Activated CD4-positive, alpha-beta T cell treated with anti-CD3 and anti-CD28 coated beads, Interleukin-10, Interleukin-2, amounts not matched to agents 100 ng/mL and 50 ng/mL, durations not matched to agents 16 hours and 8 hours (primary cell): ENCODE measurements around the gene TMEM129.

Experiments
- DNase-seq: peaks from one replicate; pipeline ENCODE4 v3.0.0-alpha.2; 2020

The TMEM129 gene, protein sequence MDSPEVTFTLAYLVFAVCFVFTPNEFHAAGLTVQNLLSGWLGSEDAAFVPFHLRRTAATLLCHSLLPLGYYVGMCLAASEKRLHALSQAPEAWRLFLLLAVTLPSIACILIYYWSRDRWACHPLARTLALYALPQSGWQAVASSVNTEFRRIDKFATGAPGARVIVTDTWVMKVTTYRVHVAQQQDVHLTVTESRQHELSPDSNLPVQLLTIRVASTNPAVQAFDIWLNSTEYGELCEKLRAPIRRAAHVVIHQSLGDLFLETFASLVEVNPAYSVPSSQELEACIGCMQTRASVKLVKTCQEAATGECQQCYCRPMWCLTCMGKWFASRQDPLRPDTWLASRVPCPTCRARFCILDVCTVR

DNA sequence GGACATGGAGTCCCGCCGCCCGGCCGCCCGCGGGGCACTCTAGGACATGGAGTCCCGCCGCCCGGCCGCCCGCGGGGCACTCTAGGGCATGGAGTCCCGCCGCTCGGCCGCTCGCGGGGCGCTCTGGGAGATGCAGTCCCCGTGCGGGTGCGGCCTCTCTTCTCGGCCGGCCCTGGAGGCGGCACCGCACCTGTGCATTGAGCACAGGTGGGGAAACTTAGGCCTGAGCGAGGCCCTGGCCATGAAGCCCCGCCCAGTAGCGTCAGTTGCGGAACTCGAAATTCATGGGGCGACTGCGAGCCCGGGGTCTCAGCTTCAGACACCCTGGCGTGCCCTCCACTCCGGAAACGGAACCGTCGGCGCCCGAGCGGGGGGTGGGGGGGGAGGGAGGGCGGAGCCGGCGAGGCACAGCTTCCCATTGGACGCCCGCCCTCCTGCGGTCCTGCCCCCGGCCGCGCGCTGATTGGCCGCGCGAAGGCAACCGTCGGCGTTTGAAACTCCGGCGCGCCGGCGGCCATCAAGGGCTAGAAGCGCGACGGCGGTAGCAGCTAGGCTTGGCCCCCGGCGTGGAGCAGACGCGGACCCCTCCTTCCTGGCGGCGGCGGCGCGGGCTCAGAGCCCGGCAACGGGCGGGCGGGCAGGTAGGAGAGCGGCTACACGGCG lies at the start of gene TMEM129, which contains the start of gene TACC3:
Gene TMEM129 (minus strand): TSS at position 321 of the 663 bp plus-strand sequence. CDS start 486 bp downstream, outside the sequence.
Gene TACC3 (plus strand): TSS at position 519 of the 663 bp plus-strand sequence. CDS start 1,901 bp downstream, outside the sequence.
- DNase-seq: peak; percentile 97

GRCh38 chr4:1770791-1771231 lies 49.7 kb upstream of the TMEM129 start:
- no peak for DNase-seq

DNA sequence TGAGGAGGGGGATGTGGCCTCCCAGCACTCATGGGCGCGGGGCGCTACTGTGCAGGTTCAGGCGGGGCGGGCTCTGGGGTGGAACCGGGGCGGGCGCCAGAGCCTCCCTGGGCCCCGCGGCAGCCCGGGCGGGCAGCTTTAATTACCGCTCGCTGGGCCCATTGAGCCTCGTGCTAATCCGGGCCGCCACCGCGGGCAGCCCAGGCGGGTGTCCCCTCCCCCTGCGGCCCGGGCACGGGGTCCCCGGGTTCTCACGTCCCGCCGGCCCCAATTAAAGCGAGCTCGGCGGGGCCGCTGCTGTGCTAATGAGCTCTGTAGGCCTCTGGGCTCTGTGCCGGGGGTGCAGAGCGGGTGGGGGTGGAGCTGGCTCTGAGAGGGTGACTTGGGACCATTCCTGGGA lies 49.1 kb upstream of the TMEM129 start:
- DNase-seq: no peak

DNA sequence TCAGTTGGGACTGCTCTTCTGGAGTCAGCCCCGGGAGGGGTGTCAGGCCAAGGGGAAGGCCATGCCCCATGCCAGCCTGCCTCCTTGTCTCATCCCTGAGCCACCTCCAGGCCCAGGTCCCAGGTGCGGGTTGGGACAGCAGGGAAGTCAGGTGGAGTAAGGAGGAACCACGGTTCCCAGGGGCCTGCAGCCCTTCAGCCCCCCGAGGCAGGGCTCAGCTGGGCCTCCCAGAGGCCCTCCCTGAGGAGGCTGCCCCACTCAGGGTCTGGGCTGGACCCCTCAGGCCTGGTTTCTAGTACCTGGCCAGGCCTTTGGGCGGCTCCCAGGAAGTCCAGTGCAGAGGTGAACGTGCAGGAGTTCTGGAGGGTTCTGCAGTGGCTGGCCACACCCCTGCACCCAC lies 48.6 kb upstream of the TMEM129 start:
- DNase-seq: no peak

GRCh38 chr4:1768367-1769034 lies 47.4 kb upstream of the TMEM129 start:
- DNase-seq: no peak

DNA sequence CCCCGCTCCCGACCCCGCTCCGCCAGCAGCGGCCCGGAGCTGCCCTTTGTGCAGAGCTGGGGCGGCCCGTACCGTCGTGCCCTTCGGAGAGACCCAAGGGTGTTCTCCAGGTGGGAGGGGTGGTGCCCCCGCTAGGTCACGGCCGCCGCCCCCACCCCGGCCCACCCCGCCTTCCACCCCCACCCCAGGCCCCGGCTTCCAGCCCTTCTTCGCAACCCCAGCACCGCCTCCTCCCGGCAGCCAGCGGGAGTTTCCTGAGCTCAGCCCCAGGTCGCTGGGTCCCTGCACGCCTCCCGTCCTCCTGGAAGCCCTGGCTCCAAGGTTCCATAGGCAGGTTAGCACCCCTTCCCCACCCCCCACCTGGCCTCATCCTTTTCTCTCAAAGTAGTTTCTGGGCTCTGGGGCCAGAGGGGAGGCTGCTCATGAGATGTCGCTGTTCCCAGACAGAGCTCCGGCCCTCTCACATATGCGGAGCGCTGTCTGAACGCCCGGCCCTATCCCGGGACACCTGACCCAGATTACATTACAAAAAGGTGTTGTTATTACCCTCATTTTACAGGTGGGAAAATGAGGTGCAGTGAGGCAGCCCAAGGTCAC lies 46.7 kb upstream of the TMEM129 start:
- DNase-seq: no peak

GRCh38 chr4:1767061-1767769 lies 46.1 kb upstream of the TMEM129 start:
- DNase-seq: no peak

DNA sequence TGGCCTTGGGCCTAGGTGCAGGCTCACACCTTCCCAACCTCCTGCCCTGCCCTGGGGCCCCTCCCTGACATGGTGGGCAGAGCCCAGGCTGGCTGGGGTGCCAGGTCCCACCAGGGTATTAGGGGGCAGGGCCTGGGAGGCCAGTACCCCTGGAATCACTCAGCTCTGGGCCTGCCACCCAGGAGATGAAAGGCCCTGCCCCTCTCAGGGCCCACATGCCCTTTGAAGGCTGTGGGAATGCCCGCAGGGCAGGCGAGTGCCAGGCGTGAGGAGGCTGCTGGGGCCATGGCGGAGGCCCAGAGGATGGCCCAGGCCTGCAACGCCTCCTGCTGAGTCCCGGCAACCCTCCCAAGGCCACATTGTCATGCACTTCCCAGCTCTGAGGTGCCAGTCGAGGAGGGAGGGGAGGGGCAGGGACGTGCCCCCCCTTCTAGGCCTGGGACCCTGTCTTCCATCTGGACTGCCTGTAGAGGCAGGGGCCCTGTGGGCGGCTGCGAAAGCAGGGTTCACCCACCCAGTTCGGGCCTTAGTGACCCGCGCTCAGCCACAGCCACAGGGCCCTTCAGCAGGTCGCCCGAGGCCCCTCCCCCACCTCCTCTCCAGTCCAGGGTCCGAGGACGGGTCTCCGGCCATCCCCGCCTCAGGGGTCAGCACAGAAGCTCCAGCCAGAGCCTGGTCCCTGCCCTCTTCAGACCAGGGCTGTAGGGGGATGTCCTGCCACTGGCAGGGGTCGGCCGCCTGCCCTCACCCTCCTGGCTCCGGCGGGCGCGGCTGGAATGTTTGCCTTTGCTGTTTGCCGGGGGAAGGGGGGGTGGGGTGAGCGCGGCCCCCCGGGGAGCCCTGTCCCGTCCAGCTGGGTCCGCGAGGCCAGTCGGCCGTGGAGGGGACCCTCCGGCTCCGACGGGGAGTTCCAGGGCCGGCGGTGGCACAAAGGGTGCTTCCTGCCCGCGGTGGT lies 45.3 kb upstream of the TMEM129 start:
- no peak for DNase-seq

- DNase-seq: no peak
These were observed 44.4 kb upstream of the TMEM129 start for GRCh38 chr4:1765409-1766072.

GRCh38 chr4:1764670-1765069 lies 43.5 kb upstream of the TMEM129 start:
- DNase-seq: no peak

GRCh38 chr4:1763550-1764080 lies 42.5 kb upstream of the TMEM129 start:
- DNase-seq: no peak

- DNase-seq: no peak
These were observed 42.0 kb upstream of the TMEM129 start for GRCh38 chr4:1763070-1763549.

DNA sequence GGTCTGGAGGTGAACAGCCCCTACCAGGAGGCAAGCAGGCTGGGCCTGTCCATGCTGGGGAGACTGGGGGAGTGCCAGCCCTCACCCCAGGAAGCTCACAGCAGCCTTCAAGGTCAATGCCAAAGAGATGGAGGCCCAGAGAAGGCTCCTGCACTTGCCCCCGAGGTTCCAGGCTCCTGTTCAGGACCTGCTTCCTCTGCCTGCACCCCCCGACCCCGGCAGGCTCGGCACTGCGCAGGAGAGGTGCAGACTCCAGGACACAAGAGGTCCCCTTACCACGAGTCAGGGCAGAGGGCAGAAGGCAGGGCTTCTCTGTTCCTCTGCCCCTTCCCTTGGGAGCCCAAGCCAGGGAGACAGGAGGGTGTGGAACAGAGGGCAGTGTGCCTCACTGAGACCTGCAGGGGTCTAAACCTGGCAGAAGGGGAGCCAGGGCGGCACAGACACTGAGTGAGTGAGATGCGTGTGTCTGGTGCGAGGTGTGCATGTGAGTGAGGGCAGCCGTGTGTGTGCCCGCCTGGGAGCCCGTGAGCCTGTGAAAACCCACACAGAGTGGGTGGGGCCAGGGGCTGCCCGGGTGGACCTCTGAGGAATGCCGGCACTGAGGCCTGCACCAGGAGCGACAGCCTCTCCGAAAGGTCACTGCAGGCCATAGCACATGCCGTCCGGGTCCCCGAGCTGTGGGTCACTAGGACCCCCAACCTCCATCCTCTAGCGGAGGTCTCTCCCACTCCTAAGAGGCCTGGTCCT lies 41.3 kb upstream of the TMEM129 start:
- no peak for DNase-seq

DNA sequence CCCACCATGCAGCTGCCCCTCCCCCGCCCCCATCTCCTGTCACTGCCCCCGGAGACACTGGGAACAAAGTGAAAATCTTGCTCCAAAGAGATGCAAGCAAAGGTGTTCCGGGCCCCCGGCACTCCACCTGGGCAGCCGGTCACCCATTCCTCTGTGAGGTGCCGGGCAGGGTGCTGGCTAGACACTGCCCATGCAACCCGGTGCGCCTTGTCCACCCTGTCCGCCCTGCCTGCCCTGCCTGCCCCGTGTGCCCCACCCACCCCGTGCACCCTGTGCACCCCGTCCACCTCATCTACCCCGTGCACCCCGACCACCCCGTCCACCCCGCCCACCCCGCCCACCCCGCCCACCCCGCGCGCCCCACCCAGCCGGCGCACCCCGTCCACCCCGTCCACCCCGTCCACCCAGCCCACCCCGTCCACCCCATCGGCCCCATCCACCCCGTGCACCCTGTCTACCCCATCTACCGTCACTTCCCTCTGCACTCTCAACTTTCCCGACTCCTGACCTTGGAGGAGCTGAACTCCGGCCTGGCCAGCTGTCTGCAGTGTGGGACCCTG lies 40.1 kb upstream of the TMEM129 start:
- no peak for DNase-seq

DNA sequence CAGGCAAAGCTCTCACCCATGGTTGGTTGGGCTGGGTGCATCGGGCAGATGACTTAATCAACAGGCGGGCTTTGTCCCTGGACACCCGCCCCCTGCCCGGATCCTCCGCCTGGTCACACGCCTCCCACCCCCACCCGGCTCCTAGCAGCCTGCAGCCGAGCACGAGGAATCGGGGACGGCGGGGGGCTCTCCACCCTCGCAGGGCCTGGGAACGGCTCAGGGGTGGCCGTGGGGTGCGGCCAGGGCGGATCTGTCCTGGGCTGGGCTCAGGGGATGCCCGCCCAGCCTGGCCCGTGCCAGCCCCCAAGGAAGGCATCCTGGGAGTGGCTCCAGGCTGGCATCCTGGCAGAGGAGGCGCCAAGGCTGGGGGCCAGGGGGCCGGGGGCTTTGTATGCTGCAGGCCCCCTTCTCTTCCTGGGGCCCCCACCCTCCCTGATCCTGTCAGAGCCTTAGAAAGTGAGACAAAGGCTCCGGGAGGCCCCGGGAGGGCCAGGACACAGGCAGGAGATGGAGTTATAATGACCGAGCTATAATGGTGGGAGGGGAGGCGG lies 39.5 kb upstream of the TMEM129 start:
- DNase-seq: no peak

DNA sequence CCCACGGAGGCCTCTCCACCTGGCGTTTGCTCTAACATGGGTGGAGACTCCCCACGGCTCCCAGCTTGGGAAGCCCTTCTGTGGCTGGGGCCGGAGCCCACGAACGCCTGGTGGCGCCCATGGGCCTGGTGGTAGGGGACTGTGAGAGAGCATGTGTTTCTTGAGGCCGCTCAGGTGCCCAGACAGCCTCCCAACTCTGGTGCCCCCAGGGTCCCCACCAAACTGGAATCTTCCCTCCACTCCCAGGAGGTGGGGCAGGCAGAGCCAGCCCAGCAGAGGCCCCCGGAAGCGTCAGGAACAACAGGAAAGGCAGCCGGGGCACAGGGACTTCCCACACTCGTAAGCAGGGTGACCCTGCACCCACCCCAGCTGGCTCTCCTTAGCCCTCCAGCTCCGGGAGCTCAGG lies 38.7 kb upstream of the TMEM129 start:
- no peak for DNase-seq

DNA sequence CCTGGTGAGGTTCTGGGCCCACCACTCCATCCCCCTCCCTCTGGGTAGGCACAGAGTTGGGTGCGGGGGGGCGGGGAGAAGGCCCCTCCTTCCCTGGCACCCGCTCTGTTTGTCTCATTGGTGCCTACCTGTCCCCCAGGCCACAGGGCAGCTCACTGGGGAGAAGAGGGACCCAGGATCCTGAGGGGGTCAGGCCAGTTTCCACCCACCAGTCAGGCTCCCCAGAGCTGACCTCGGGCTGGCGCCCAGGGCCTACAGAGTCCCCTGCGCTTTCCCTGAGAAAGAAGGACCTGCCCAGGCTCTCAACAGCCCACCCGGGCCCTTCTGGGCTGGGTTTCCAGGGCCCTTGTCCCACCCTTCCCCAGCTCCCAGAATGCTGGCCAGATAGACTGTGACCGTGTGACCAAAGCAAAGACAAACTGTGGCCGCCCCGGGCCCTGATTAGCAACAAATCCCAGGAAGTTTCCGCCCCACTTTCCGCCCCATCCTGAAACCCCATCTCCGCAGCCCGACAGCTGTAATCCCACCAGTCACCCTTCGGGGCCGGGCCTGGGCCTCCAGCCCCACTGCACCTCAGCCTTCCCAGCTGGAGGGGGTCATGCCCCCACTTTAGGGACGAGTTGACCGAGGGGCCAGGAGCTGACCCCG lies 38.2 kb upstream of the TMEM129 start:
- no peak for DNase-seq
